HPDE6-E6E7 (cell line): ENCODE measurements around the gene MAP3K12.

ENCODE experiments used
- DNase-seq: peaks from one replicate; pipeline ENCODE4 v3.0.0; 2011; ENCODE audit warnings: missing footprints; ENCODE audit errors: extremely low spot score

Gene MAP3K12

GRCh38 chr12:53507603-53507885, 8.3 kb upstream of the MAP3K12 start:
- DNase-seq, result no peak

GRCh38 chr12:53506881-53507602, 7.8 kb upstream of the MAP3K12 start, which contains the start of gene NPFF:
Gene NPFF (minus strand): TSS chr12:53507484. CDS start chr12:53507474, 10 bp downstream.
- no peak for DNase-seq

GRCh38 chr12:53506450-53506785, 7.2 kb upstream of the MAP3K12 start:
- no peak for DNase-seq

- DNase-seq, result no peak
Measured at GRCh38 chr12:53505555-53506449, 6.5 kb upstream of the MAP3K12 start.

- DNase-seq, result no peak
Measured at GRCh38 chr12:53505086-53505485, 5.8 kb upstream of the MAP3K12 start.

- no peak for DNase-seq
Measured at GRCh38 chr12:53504004-53504920, 5.0 kb upstream of the MAP3K12 start.

GRCh38 chr12:53502983-53503728, 3.9 kb upstream of the MAP3K12 start:
- DNase-seq, result no peak

GRCh38 chr12:53502331-53502730, 3.1 kb upstream of the MAP3K12 start:
- DNase-seq, result no peak

GRCh38 chr12:53501615-53502181, 2.4 kb upstream of the MAP3K12 start:
- no peak for DNase-seq

GRCh38 chr12:53500776-53501614, 1.7 kb upstream of the MAP3K12 start, which contains the start of gene TARBP2:
Gene TARBP2 (plus strand): TSS chr12:53501283. CDS start chr12:53501409, 126 bp downstream.
- peak; percentile 96 for DNase-seq

GRCh38 chr12:53500142-53500775, 1.0 kb upstream of the MAP3K12 start:
- no peak for DNase-seq

GRCh38 chr12:53498235-53498630, 1.0 kb downstream of the MAP3K12 start:
- no peak for DNase-seq

GRCh38 chr12:53497461-53497860, 1.8 kb downstream of the MAP3K12 start:
- DNase-seq, result no peak

GRCh38 chr12:53496752-53497032, 2.6 kb downstream of the MAP3K12 start:
- DNase-seq, result no peak

- DNase-seq, result no peak
Measured at GRCh38 chr12:53495903-53496751, 3.1 kb downstream of the MAP3K12 start.

GRCh38 chr12:53493610-53494391, 5.5 kb downstream of the MAP3K12 start:
- DNase-seq, result no peak

GRCh38 chr12:53492830-53493609, 6.2 kb downstream of the MAP3K12 start:
- peak; percentile 68 for DNase-seq
